Activated CD4-positive, alpha-beta memory T cell treated with anti-CD3 and anti-CD28 coated beads for 36 hours (primary cell): ENCODE measurements around the gene ERVH48-1. TPM values are rescaled to one million over a fixed set of nuclear protein-coding genes. Genes with fewer than 3 reads are reported as not detected.
"Not testable (repeated sequence)": the region's sequence is repeated elsewhere in the genome, so short reads cannot be mapped to it uniquely, and the experiment has no call there.

Experiments
- CTCF ChIA-PET: fragments of 350-600 bp; sonication (Branson Sonifier 250); formaldehyde crosslinking; loops from one replicate; lab custom pipeline; 2021; ENCODE audit warnings: antibody characterized with exemption, inconsistent platforms; lab: Charles Lee
- POLR2A ChIA-PET: fragments of 350-600 bp; sonication (Branson Sonifier 250); formaldehyde crosslinking; loops from one replicate; lab custom pipeline; 2021; ENCODE audit warnings: antibody characterized with exemption; lab: Charles Lee
- DNase-seq: peaks from one replicate; pipeline ENCODE4 v3.0.0-alpha.2; 2020
- H3K27ac Mint-ChIP-seq: one replicate; pipeline ENCODE4 v1.8.0; 2021; ENCODE audit warnings: mixed read lengths
- H3K27me3 Mint-ChIP-seq: one replicate; pipeline ENCODE4 v1.8.0; 2021; ENCODE audit warnings: mixed read lengths
- H3K36me3 Mint-ChIP-seq: one replicate; pipeline ENCODE4 v1.8.0; 2021; ENCODE audit warnings: mixed read lengths
- H3K4me1 Mint-ChIP-seq: one replicate; pipeline ENCODE4 v1.8.0; 2021; ENCODE audit warnings: low read depth, mixed read lengths
- H3K4me3 Mint-ChIP-seq: one replicate; pipeline ENCODE4 v1.8.0; 2021; ENCODE audit warnings: mild to moderate bottlenecking, mixed read lengths
- H3K9me3 Mint-ChIP-seq: one replicate; pipeline ENCODE4 v1.8.0; 2021; ENCODE audit warnings: mixed read lengths
- intact Hi-C: fragments of 100-400 bp; cut with micrococcal nuclease; formaldehyde crosslinking; loops from one replicate; pipeline ENCODE4 v1.15.1; 2023
- total RNA-seq, 2 experiments: library from RNA; stranded (reverse); gene quantifications; one replicate each; pipeline ENCODE4 v1.2.3, GENCODE V29; 2021

Gene ERVH48-1
- total RNA-seq, 2 experiments from 2014 or later: 0.07 TPM; not detected in 1

GRCh38 chr21:42962380-42963007 lies 37.1 kb upstream of the ERVH48-1 start:
- ChIA-PET CTCF (no interaction called here), POLR2A (no interaction called here)
- Mint-ChIP-seq H3K4me3 (no peak overlapping the region), H3K27me3 (no peaks in the 10 kb centered on the region), H3K27ac (no peak overlapping the region), H3K4me1 (no peaks in the 10 kb centered on the region), H3K36me3 (no peaks in the 10 kb centered on the region), H3K9me3 (no peaks in the 10 kb centered on the region)
- DNase-seq: no peak
- intact Hi-C loops: no loop called here

GRCh38 chr21:42959728-42960127 lies 34.3 kb upstream of the ERVH48-1 start:
- H3K4me1 Mint-ChIP-seq: no peaks in the 10 kb centered on the region
- ChIA-PET CTCF (no interaction called here), POLR2A (no interaction called here)
- no peak for DNase-seq
- no peak overlapping the region for H3K27ac Mint-ChIP-seq
- intact Hi-C loops: no loop called here
- H3K27me3 Mint-ChIP-seq: no peaks in the 10 kb centered on the region
- H3K9me3 Mint-ChIP-seq: peaks cover 2% of the 10 kb centered on the region
- H3K36me3 Mint-ChIP-seq: no peaks in the 10 kb centered on the region
- H3K4me3 Mint-ChIP-seq: no peak overlapping the region

GRCh38 chr21:42958122-42958521 lies 32.7 kb upstream of the ERVH48-1 start:
- not testable (repeated sequence) for H3K36me3 Mint-ChIP-seq

GRCh38 chr21:42956824-42957630 lies 31.6 kb upstream of the ERVH48-1 start:
- CTCF ChIA-PET: no interaction called here
- no peaks in the 10 kb centered on the region for H3K4me1 Mint-ChIP-seq
- no peaks in the 10 kb centered on the region for H3K36me3 Mint-ChIP-seq
- no peak for DNase-seq
- H3K9me3 Mint-ChIP-seq: peaks cover 2% of the 10 kb centered on the region
- POLR2A ChIA-PET: no interaction called here
- intact Hi-C loops: no loop called here
- H3K27ac Mint-ChIP-seq: no peak overlapping the region
- no peaks in the 10 kb centered on the region for H3K27me3 Mint-ChIP-seq
- H3K4me3 Mint-ChIP-seq: no peak overlapping the region

More at GRCh38 chr21:42958122-42958521, 32.7 kb upstream of the ERVH48-1 start:
- H3K4me3 Mint-ChIP-seq, CTCF ChIA-PET, H3K27ac Mint-ChIP-seq, H3K4me1 Mint-ChIP-seq, intact Hi-C loops, DNase-seq, POLR2A ChIA-PET, H3K9me3 Mint-ChIP-seq, H3K27me3 Mint-ChIP-seq: not testable (repeated sequence)

- H3K4me3 Mint-ChIP-seq, H3K36me3 Mint-ChIP-seq, H3K9me3 Mint-ChIP-seq, H3K27ac Mint-ChIP-seq, H3K4me1 Mint-ChIP-seq, intact Hi-C loops, DNase-seq, H3K27me3 Mint-ChIP-seq, POLR2A ChIA-PET, CTCF ChIA-PET: not testable (repeated sequence)
These were observed 25.8 kb upstream of the ERVH48-1 start for GRCh38 chr21:42951193-42951592.

- H3K27ac Mint-ChIP-seq, POLR2A ChIA-PET, CTCF ChIA-PET, H3K4me3 Mint-ChIP-seq, H3K9me3 Mint-ChIP-seq, DNase-seq, H3K27me3 Mint-ChIP-seq, H3K4me1 Mint-ChIP-seq, H3K36me3 Mint-ChIP-seq, intact Hi-C loops: not testable (repeated sequence)
These were observed 23.8 kb upstream of the ERVH48-1 start for GRCh38 chr21:42949094-42949755.

- Mint-ChIP-seq H3K27me3 (no peaks in the 10 kb centered on the region), H3K36me3 (no peaks in the 10 kb centered on the region), H3K9me3 (no peaks in the 10 kb centered on the region), H3K27ac (no peak overlapping the region), H3K4me3 (no peak overlapping the region), H3K4me1 (no peaks in the 10 kb centered on the region)
- POLR2A ChIA-PET: no interaction called here
- CTCF ChIA-PET: no interaction called here
- no peak for DNase-seq
- intact Hi-C loops: no loop called here
These were observed 16.8 kb upstream of the ERVH48-1 start for GRCh38 chr21:42942244-42942643.

GRCh38 chr21:42941696-42942085 lies 16.3 kb upstream of the ERVH48-1 start:
- no peaks in the 10 kb centered on the region for H3K4me1 Mint-ChIP-seq
- H3K9me3 Mint-ChIP-seq: no peaks in the 10 kb centered on the region
- intact Hi-C loops: no loop called here
- ChIA-PET POLR2A (no interaction called here), CTCF (no interaction called here)
- DNase-seq: no peak
- H3K27ac Mint-ChIP-seq: no peak overlapping the region
- H3K4me3 Mint-ChIP-seq: no peak overlapping the region
- no peaks in the 10 kb centered on the region for H3K27me3 Mint-ChIP-seq
- no peaks in the 10 kb centered on the region for H3K36me3 Mint-ChIP-seq

- H3K4me1 Mint-ChIP-seq: no peaks in the 10 kb centered on the region
- no peaks in the 10 kb centered on the region for H3K27me3 Mint-ChIP-seq
- ChIA-PET CTCF (no interaction called here), POLR2A (no interaction called here)
- H3K4me3 Mint-ChIP-seq: no peak overlapping the region
- intact Hi-C loops: no loop called here
- H3K36me3 Mint-ChIP-seq: no peaks in the 10 kb centered on the region
- no peaks in the 10 kb centered on the region for H3K9me3 Mint-ChIP-seq
- H3K27ac Mint-ChIP-seq: no peak overlapping the region
- DNase-seq: no peak
These were observed 14.4 kb upstream of the ERVH48-1 start for GRCh38 chr21:42939582-42940413.

- H3K36me3 Mint-ChIP-seq, H3K27ac Mint-ChIP-seq, H3K9me3 Mint-ChIP-seq, DNase-seq, H3K4me1 Mint-ChIP-seq, H3K27me3 Mint-ChIP-seq, POLR2A ChIA-PET, H3K4me3 Mint-ChIP-seq, CTCF ChIA-PET, intact Hi-C loops: not testable (repeated sequence)
These were observed 13.2 kb upstream of the ERVH48-1 start for GRCh38 chr21:42938606-42938995.

GRCh38 chr21:42937960-42938605 lies 12.7 kb upstream of the ERVH48-1 start:
- intact Hi-C loops: no loop called here
- Mint-ChIP-seq H3K36me3 (no peaks in the 10 kb centered on the region), H3K4me3 (no peak overlapping the region), H3K4me1 (no peaks in the 10 kb centered on the region), H3K27ac (no peak overlapping the region), H3K27me3 (no peaks in the 10 kb centered on the region), H3K9me3 (no peaks in the 10 kb centered on the region)
- DNase-seq: no peak
- ChIA-PET CTCF (no interaction called here), POLR2A (no interaction called here)
